IMR-90 (cell line): Measurements from ENCODE around the gene ACTR5. TPM values are rescaled to one million over a fixed set of nuclear protein-coding genes. Genes with fewer than 3 reads are reported as not detected.

Experiments
- ATAC-seq: fragments of 200-7000 bp; cut with Tn5 transposase; 2 replicates; pipeline ENCODE4 v1.9.1; 2020; ENCODE audit warnings: low read depth, mild to moderate bottlenecking, moderate library complexity
- BruUV-seq: library from RNA; stranded (reverse); fragments of 400-500 nt; replicated peaks from 2 replicates; lab custom pipeline; 2021; lab: Mats Ljungman, UMichigan
- CTCF ChIA-PET: fragments of 300-600 bp; formaldehyde crosslinking; extraction: SDS; loops from one replicate; lab custom pipeline; 2021; ENCODE audit warnings: antibody characterized with exemption; lab: Yijun Ruan, JAX
- POLR2A ChIA-PET: fragments of 300-600 bp; sonication (Branson Sonifier 250); formaldehyde crosslinking; loops from one replicate; lab custom pipeline; 2022; ENCODE audit warnings: antibody characterized with exemption; ENCODE audit not compliant: unreplicated experiment; lab: Charles Lee
- DNase-seq: peaks from one replicate; pipeline ENCODE4 v3.0.0; 2013
- H2AFZ ChIP-seq: replicated peaks from 2 replicates; pipeline ENCODE3; 2013; ENCODE audit warnings: low read length, mild to moderate bottlenecking; ENCODE audit not compliant: poor library complexity
- H2AK5ac ChIP-seq: 2 replicates; pipeline ENCODE4 v1.6.1; 2013; ENCODE audit warnings: low read depth, low read length, inconsistent platforms
- H2AK9ac ChIP-seq: replicated peaks from 2 replicates; pipeline ENCODE3; 2013; ENCODE audit warnings: mild to moderate bottlenecking, low read depth, low read length, moderate library complexity; ENCODE audit not compliant: poor library complexity
- H2BK120ac ChIP-seq: 2 replicates; pipeline ENCODE4 v1.6.1; 2013; ENCODE audit warnings: low read depth, low read length, inconsistent platforms
- H2BK15ac ChIP-seq: 3 replicates; pipeline ENCODE4 v1.6.1; 2013; ENCODE audit warnings: low read depth, low read length, inconsistent platforms
- H2BK20ac ChIP-seq: 2 replicates; pipeline ENCODE4 v1.6.1; 2013; ENCODE audit warnings: low read depth, mild to moderate bottlenecking, inconsistent platforms, low read length, moderate library complexity
- H2BK5ac ChIP-seq: 2 replicates; pipeline ENCODE4 v1.6.1; 2013; ENCODE audit warnings: mild to moderate bottlenecking, low read depth, low read length, inconsistent platforms; ENCODE audit not compliant: poor library complexity, severe bottlenecking
- H3K14ac ChIP-seq: replicated peaks from 2 replicates; pipeline ENCODE4 v1.6.1; 2013; ENCODE audit warnings: low read depth, low read length, inconsistent platforms
- H3K18ac ChIP-seq: 2 replicates; pipeline ENCODE4 v1.6.1; 2013; ENCODE audit warnings: low read depth, low read length, control low read depth
- H3K23ac ChIP-seq: 2 replicates; pipeline ENCODE4 v1.6.1; 2013; ENCODE audit warnings: low read depth, low read length, inconsistent platforms
- H3K27ac ChIP-seq: 2 replicates; pipeline ENCODE4 v1.5.1; 2013; ENCODE audit warnings: mild to moderate bottlenecking, control low read depth, low read length; ENCODE audit not compliant: insufficient read depth
- H3K27me3 ChIP-seq: 2 replicates; pipeline ENCODE4 v1.6.1; 2013; ENCODE audit warnings: low read length; ENCODE audit not compliant: control insufficient read depth, insufficient read depth
- H3K36me3 ChIP-seq: 2 replicates; pipeline ENCODE4 v1.6.1; 2013; ENCODE audit warnings: low read length, mixed read lengths; ENCODE audit not compliant: control insufficient read depth, insufficient read depth
- H3K4ac ChIP-seq: 2 replicates; pipeline ENCODE4 v1.6.1; 2013; ENCODE audit warnings: low read depth, low read length, inconsistent platforms
- H3K4me1 ChIP-seq: 2 replicates; pipeline ENCODE4 v1.6.1; 2013; ENCODE audit warnings: low read length, mixed read lengths; ENCODE audit not compliant: control insufficient read depth, insufficient read depth
- H3K4me2 ChIP-seq: 2 replicates; pipeline ENCODE4 v1.6.1; 2013; ENCODE audit warnings: low read depth, mild to moderate bottlenecking, control low read depth, low read length, moderate library complexity
- H3K4me3 ChIP-seq: 2 replicates; pipeline ENCODE4 v1.5.1; 2013; ENCODE audit warnings: low read depth, mild to moderate bottlenecking, control low read depth, low read length, moderate library complexity; ENCODE audit not compliant: insufficient read depth
- H3K56ac ChIP-seq: 2 replicates; pipeline ENCODE4 v1.6.1; 2013; ENCODE audit warnings: low read length, inconsistent platforms; ENCODE audit not compliant: insufficient read depth; ENCODE audit errors: extremely low read depth
- H3K79me1 ChIP-seq, 2 experiments: 2 replicates each; pipeline ENCODE4 v1.6.1; 2013; ENCODE audit warnings: low read length in 2 of 2, inconsistent platforms in 1 of 2, low read depth in 1 of 2
- H3K9ac ChIP-seq: 2 replicates; pipeline ENCODE4 v1.6.1; 2013; ENCODE audit warnings: low read depth, low read length, control low read depth
- H3K9me1 ChIP-seq: 2 replicates; pipeline ENCODE4 v1.6.1; 2013; ENCODE audit warnings: low read length, inconsistent platforms; ENCODE audit not compliant: insufficient read depth
- H3K9me3 ChIP-seq: 2 replicates; pipeline ENCODE4 v1.6.1; 2013; ENCODE audit warnings: low read length; ENCODE audit not compliant: control insufficient read depth, insufficient read depth
- H4K20me1 ChIP-seq: 2 replicates; pipeline ENCODE4 v1.6.1; 2013; ENCODE audit warnings: low read length, inconsistent platforms; ENCODE audit not compliant: insufficient read depth
- H4K5ac ChIP-seq: 2 replicates; pipeline ENCODE4 v1.6.1; 2013; ENCODE audit warnings: mild to moderate bottlenecking, low read depth, low read length, control low read depth
- H4K8ac ChIP-seq, 2 experiments: 2 replicates each; pipeline ENCODE4 v1.6.1; 2013; ENCODE audit warnings: low read depth in 2 of 2, low read length in 2 of 2, control low read depth in 1 of 2, inconsistent platforms in 1 of 2
- H4K91ac ChIP-seq: 2 replicates; pipeline ENCODE4 v1.6.1; 2013; ENCODE audit warnings: low read depth, low read length, inconsistent platforms; ENCODE audit not compliant: insufficient read depth
- BHLHE40 ChIP-seq: fragments of 150-350 bp; IDR thresholded peaks from 2 replicates; pipeline ENCODE4 v1.6.1; 2016; ENCODE audit warnings: mild to moderate bottlenecking, low read depth, low read length
- CEBPB ChIP-seq: IDR thresholded peaks from 2 replicates; pipeline ENCODE4 v1.6.1; 2012; ENCODE audit warnings: low read depth, low read length, improper control_type of control experiment
- CHD1 ChIP-seq: IDR thresholded peaks from 2 replicates; pipeline ENCODE4 v1.6.1; 2012; ENCODE audit warnings: low read depth, low read length, improper control_type of control experiment
- ELK1 ChIP-seq: fragments of 150-350 bp; IDR thresholded peaks from 2 replicates; pipeline ENCODE4 v1.6.1; 2016; ENCODE audit warnings: low read depth, mild to moderate bottlenecking, low read length, moderate library complexity, borderline replicate concordance
- FOS ChIP-seq: fragments of 150-350 bp; IDR thresholded peaks from 2 replicates; pipeline ENCODE4 v1.6.1; 2016; ENCODE audit warnings: low read depth, low read length
- MAFK ChIP-seq: IDR thresholded peaks from 2 replicates; pipeline ENCODE4 v1.6.1; 2012; ENCODE audit warnings: low read depth, low read length, improper control_type of control experiment
- MAZ ChIP-seq: IDR thresholded peaks from 2 replicates; pipeline ENCODE4 v1.6.1; 2012; ENCODE audit warnings: low read depth, mild to moderate bottlenecking, low read length, improper control_type of control experiment, moderate library complexity, borderline replicate concordance
- MXI1 ChIP-seq: IDR thresholded peaks from 2 replicates; pipeline ENCODE4 v1.6.1; 2012; ENCODE audit warnings: low read depth, mild to moderate bottlenecking, low read length, moderate library complexity, borderline replicate concordance
- NFE2L2 ChIP-seq: fragments of 150-350 bp; IDR thresholded peaks from 2 replicates; pipeline ENCODE4 v1.6.1; 2016; ENCODE audit warnings: low read depth, mild to moderate bottlenecking, low read length
- POLR2A ChIP-seq: IDR thresholded peaks from 2 replicates; pipeline ENCODE4 v1.6.1; 2012; ENCODE audit warnings: mild to moderate bottlenecking, low read depth, low read length
- RAD21 ChIP-seq: IDR thresholded peaks from 2 replicates; pipeline ENCODE4 v1.6.1; 2012; ENCODE audit warnings: low read length, improper control_type of control experiment
- RCOR1 ChIP-seq: IDR thresholded peaks from 2 replicates; pipeline ENCODE4 v1.6.1; 2012; ENCODE audit warnings: mild to moderate bottlenecking, low read length, improper control_type of control experiment; ENCODE audit not compliant: insufficient replicate concordance
- RFX5 ChIP-seq: IDR thresholded peaks from 2 replicates; pipeline ENCODE4 v1.8.0; 2012; ENCODE audit warnings: low read depth, mild to moderate bottlenecking, low read length, moderate library complexity
- SMC3 ChIP-seq: fragments of 150-350 bp; IDR thresholded peaks from 2 replicates; pipeline ENCODE4 v1.6.1; 2016; ENCODE audit warnings: low read depth, mild to moderate bottlenecking, antibody characterized with exemption, low read length, moderate library complexity
- WGBS, 2 experiments: methylation state at CpG; one replicate each; pipeline versions ENCODE4 v1.1.5 to v1.1.7; 2013; ENCODE audit warnings: missing lambda C conversion rate in 2 of 2; ENCODE audit not compliant: insufficient read length in 1 of 2; ENCODE audit errors: extremely low coverage in 2 of 2; 5-methylcytosine and 5-hydroxymethylcytosine counted together
- dilution Hi-C: fragments of 300-500 bp; cut with HindIII; formaldehyde crosslinking; loops from one replicate; pipeline ENCODE4 v1.14.3; 2018; ENCODE audit warnings: low sequenced_read_pairs; ENCODE audit not compliant: unreplicated experiment
- in situ Hi-C: fragments of 300-500 bp; cut with MboI; formaldehyde crosslinking; loops from 3 replicates; pipeline ENCODE4 v1.14.3; 2019; ENCODE audit warnings: low sequenced_read_pairs, inconsistent platforms, mixed read lengths
- intact Hi-C: fragments of 100-400 bp; cut with micrococcal nuclease; formaldehyde crosslinking; loops from 2 replicates; pipeline ENCODE4 v1.10.0; 2022
- polyA plus RNA-seq, 3 experiments: library from polyadenylated mRNA; depleted of rRNA; stranded (reverse); fragments of >200 nt; gene quantifications; 2 replicates each; pipeline ENCODE4 v1.2.3, GENCODE V29; 2012; ENCODE audit warnings: low replicate concordance in 1 of 3
- total RNA-seq: library from RNA; depleted of rRNA; stranded (reverse); fragments of >200 nt; gene quantifications from 2 replicates; pipeline ENCODE4 v1.2.3, GENCODE V29; 2012
- TF ChIP-seq, protein P1 (sequence below): fragments of 150-350 bp; IDR thresholded peaks from 2 replicates; pipeline ENCODE4 v1.6.1; 2017; ENCODE audit warnings: mild to moderate bottlenecking, antibody characterized with exemption, low read length, low read depth
- TF ChIP-seq, protein P2 (sequence below): conservative IDR thresholded peaks from 2 replicates; pipeline ENCODE4 v1.5.1; 2012; ENCODE audit warnings: mild to moderate bottlenecking, low read depth, low read length, improper control_type of control experiment

The ACTR5 gene
- total and polyA plus RNA-seq, 2 of the 4 experiments (the other 2 are of a cell fraction), result 5.9 to 6.6 TPM

DNA sequence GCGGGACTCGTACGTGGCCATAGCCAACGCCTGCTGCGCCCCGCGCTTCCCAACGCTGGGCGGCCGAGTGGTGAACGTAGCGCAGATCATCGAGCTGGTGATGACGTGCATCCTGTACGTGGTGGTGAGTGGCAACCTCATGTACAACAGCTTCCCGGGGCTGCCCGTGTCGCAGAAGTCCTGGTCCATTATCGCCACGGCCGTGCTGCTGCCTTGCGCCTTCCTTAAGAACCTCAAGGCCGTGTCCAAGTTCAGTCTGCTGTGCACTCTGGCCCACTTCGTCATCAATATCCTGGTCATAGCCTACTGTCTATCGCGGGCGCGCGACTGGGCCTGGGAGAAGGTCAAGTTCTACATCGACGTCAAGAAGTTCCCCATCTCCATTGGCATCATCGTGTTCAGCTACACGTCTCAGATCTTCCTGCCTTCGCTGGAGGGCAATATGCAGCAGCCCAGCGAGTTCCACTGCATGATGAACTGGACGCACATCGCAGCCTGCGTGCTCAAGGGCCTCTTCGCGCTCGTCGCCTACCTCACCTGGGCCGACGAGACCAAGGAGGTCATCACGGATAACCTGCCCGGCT, 20.6 kb upstream of the ACTR5 start:
- in situ Hi-C loops, result loop anchor here (25.0 kb wide), 2 partner anchors 110 to 265 kb away; partner anchors contain the start of gene RALGAPB
- no peak overlapping the region for H3K18ac ChIP-seq
- H3K4me1 ChIP-seq, result no peaks in the 10 kb centered on the region; the same call in 1 of the 2 replicates
- no peak overlapping the region for H2BK15ac ChIP-seq
- no peak overlapping the region for H4K5ac ChIP-seq
- H3K79me1 ChIP-seq, result no peaks in the 10 kb centered on the region
- intact Hi-C loops, result no loop called here
- no peak overlapping the region for H3K4ac ChIP-seq
- no peak overlapping the region for H3K4me3 ChIP-seq
- no peak overlapping the region for H2BK120ac ChIP-seq
- no peak overlapping the region for H3K4me2 ChIP-seq
- no peak overlapping the region for H2BK5ac ChIP-seq
- TF ChIP-seq MAZ, result no peak
- TF ChIP-seq POLR2A, result no peak
- TF ChIP-seq SMC3, result no peak
- TF ChIP-seq BHLHE40, result no peak
- no peak for TF ChIP-seq FOS
- no peak for TF ChIP-seq RAD21
- TF ChIP-seq, protein P1, sequence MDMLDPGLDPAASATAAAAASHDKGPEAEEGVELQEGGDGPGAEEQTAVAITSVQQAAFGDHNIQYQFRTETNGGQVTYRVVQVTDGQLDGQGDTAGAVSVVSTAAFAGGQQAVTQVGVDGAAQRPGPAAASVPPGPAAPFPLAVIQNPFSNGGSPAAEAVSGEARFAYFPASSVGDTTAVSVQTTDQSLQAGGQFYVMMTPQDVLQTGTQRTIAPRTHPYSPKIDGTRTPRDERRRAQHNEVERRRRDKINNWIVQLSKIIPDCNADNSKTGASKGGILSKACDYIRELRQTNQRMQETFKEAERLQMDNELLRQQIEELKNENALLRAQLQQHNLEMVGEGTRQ, result no peak
- TF ChIP-seq NFE2L2, result no peak
- TF ChIP-seq MXI1, result no peak
- no peak for TF ChIP-seq ELK1
- TF ChIP-seq RCOR1, result no peak
- no peak for TF ChIP-seq CHD1
- TF ChIP-seq, protein P2, sequence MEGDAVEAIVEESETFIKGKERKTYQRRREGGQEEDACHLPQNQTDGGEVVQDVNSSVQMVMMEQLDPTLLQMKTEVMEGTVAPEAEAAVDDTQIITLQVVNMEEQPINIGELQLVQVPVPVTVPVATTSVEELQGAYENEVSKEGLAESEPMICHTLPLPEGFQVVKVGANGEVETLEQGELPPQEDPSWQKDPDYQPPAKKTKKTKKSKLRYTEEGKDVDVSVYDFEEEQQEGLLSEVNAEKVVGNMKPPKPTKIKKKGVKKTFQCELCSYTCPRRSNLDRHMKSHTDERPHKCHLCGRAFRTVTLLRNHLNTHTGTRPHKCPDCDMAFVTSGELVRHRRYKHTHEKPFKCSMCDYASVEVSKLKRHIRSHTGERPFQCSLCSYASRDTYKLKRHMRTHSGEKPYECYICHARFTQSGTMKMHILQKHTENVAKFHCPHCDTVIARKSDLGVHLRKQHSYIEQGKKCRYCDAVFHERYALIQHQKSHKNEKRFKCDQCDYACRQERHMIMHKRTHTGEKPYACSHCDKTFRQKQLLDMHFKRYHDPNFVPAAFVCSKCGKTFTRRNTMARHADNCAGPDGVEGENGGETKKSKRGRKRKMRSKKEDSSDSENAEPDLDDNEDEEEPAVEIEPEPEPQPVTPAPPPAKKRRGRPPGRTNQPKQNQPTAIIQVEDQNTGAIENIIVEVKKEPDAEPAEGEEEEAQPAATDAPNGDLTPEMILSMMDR, result no peak
- no peak for TF ChIP-seq MAFK
- TF ChIP-seq RFX5, result no peak
- no peak for TF ChIP-seq CEBPB
- no peak overlapping the region for H3K14ac ChIP-seq
- H3K23ac ChIP-seq, result no peak overlapping the region
- H3K56ac ChIP-seq, result no peak overlapping the region
- H2AK9ac ChIP-seq, result no peak overlapping the region
- H3K36me3 ChIP-seq, result no peaks in the 10 kb centered on the region
- peaks cover 10% of the 10 kb centered on the region; the same call in 1 of the 2 replicates for H3K9me3 ChIP-seq
- H3K27ac ChIP-seq, result no peak overlapping the region
- H4K8ac ChIP-seq, result no peak overlapping the region
- peak overlapping the region; percentile 61 for H2AFZ ChIP-seq
- BruUV-seq, result no TSS peak
- dilution Hi-C loops, result no loop called here
- WGBS, 2 experiments, result 7% methylated on average over 44 of the region's 46 CpGs; no CpG with 5 or more reads in 1 of the 2 experiments
- POLR2A ChIA-PET, result no interaction called here
- H4K91ac ChIP-seq, result no peak overlapping the region
- H2BK20ac ChIP-seq, result no peak overlapping the region
- H2AK5ac ChIP-seq, result no peak overlapping the region
- DNase-seq (no peak), ATAC-seq (no peak)
- CTCF ChIA-PET, result no interaction called here
- H3K27me3 ChIP-seq, result peaks cover 90% of the 10 kb centered on the region
- no peaks in the 10 kb centered on the region; the same call in 1 of the 2 replicates for H3K9me1 ChIP-seq
- peaks cover 12% of the 10 kb centered on the region for H4K20me1 ChIP-seq
- H3K9ac ChIP-seq, result no peak overlapping the region
